Mammary epithelial cell (primary cell): Measurements from ENCODE around the gene ETV1.

Experiments
- CTCF ChIP-seq, 2 donors: IDR thresholded peaks in 1 of 2; conservative IDR thresholded peaks in 1 of 2; 2 replicates each; pipeline ENCODE4 v1.5.1; 2011 to 2012; ENCODE audit warnings: inconsistent platforms in 2 of 2, low read length in 2 of 2, mild to moderate bottlenecking in 2 of 2, control low read depth in 1 of 2, low read depth in 1 of 2; ENCODE audit not compliant: insufficient read depth in 1 of 2; ENCODE audit errors: extremely low read depth in 1 of 2
- EZH2 ChIP-seq: IDR thresholded peaks from 2 replicates; pipeline ENCODE4 v1.6.1; 2012; ENCODE audit warnings: low read length, inconsistent platforms, borderline replicate concordance

GRCh38 chr7:13949939-13950338 lies 39.5 kb downstream of the ETV1 start:
- TF ChIP-seq CTCF (conservative IDR thresholded peaks at IDR 0.05 in 1 of 2, IDR thresholded peaks at IDR 0.05 in 1 of 2; ENCODE audit: extremely low read depth in 1 of 2, insufficient read depth in 1 of 2, low read depth in 1 of 2, low read length in 2 of 2): no peak
- no peak for TF ChIP-seq EZH2
